ENCODE data around the gene TP53.
A peak's percentile ranks its signal among the peaks of the same experiment; 100 is the strongest.

- TF ChIP-seq CTCF (conservative IDR thresholded peaks at IDR 0.05 in 1 of 2, IDR thresholded peaks at IDR 0.05 in 1 of 2; ENCODE audit: low read depth in 1 of 2, low read length in 2 of 2) (no peak), EZH2 (IDR thresholded peaks at IDR 0.05; ENCODE audit: low read length, missing control alignments) (peak; percentile 93)
Measured at GRCh38 chr17:7704601-7705268, 17.4 kb upstream of the TP53 start, which contains the start of gene EFNB3.
